ENCODE measurements around the gene CCDC124.
"Not testable (repeated sequence)": the region's sequence is repeated elsewhere in the genome, so short reads cannot be mapped to it uniquely, and the experiment has no call there.

The CCDC124 gene

DNA sequence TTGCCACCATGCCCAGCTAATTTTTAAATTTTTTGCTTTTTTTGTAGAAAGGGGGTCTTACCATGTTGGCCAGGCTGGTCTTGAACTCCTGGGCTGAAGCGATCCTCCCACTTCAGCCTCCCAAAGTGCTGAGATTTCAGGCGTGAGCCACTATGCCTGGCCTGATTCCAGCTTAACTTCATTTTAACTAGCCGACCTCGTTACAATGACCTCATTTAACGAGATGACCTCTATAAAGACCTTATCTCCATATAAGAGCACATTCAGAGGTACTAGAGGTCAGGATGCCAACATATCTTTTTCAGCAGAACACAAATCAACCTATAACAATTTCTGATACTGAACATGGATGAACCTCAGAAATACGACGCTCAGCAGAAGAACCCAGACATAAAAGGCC lies 44.7 kb downstream of the CCDC124 start:
- no peak for DNase-seq (ENCODE audit: extremely low read depth in 1 of 2, low read depth in 1 of 2)

- no peak for DNase-seq (ENCODE audit: extremely low read depth in 1 of 2, low read depth in 1 of 2)
These were observed 48.8 kb downstream of the CCDC124 start for GRCh38 chr19:17981611-17982010.

DNA sequence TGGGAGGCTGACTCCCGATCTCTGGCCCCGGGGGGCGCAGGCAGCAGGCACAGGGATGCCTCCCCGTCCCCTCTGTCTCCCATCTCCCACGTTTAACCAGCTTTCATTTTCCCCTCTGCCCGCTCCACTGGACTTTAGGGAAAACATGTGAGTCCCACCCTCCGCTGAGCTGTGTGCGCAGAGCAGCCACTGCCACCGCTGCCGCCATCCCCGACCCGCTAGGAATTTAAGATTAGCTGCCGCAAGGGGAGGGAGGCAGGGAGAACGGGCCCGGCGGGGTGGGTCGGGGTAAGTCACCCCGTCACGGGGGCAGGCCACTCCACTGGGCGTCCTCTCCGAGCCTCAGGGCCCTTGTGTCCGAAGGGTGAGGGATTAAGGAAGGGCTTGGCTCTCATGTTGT lies 49.6 kb downstream of the CCDC124 start:
- DNase-seq (ENCODE audit: extremely low read depth in 1 of 2, low read depth in 1 of 2): no peak

- DNase-seq (ENCODE audit: extremely low read depth in 1 of 2, low read depth in 1 of 2): no peak
These were observed 52.4 kb downstream of the CCDC124 start for GRCh38 chr19:17985037-17985818.

GRCh38 chr19:17986569-17986968 lies 53.8 kb downstream of the CCDC124 start:
- DNase-seq (ENCODE audit: extremely low read depth in 1 of 2, low read depth in 1 of 2): not testable (repeated sequence)

DNA sequence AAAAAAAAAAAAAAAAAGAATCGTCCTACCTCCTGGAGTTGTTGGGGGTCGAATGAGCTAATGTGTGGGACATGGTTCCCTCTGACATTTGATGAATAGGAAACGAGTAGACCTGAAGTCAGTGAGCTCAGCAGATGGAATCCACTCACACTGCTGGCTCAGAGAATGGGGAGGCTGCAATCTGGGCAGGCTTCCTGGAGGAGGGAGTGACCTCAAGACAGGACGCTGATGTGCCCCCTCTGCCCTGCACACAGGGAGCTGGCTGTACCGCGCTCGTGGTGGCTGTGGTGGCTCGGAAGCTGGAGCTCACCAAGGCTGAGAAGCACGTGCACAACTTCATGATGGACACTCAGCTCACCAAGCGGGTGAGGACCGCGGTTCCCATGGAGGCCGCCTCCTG lies 55.3 kb downstream of the CCDC124 start:
- no peak for DNase-seq (ENCODE audit: extremely low read depth in 1 of 2, low read depth in 1 of 2)

- no peak for DNase-seq (ENCODE audit: extremely low read depth in 1 of 2, low read depth in 1 of 2)
These were observed 56.7 kb downstream of the CCDC124 start for GRCh38 chr19:17989425-17990094.

DNA sequence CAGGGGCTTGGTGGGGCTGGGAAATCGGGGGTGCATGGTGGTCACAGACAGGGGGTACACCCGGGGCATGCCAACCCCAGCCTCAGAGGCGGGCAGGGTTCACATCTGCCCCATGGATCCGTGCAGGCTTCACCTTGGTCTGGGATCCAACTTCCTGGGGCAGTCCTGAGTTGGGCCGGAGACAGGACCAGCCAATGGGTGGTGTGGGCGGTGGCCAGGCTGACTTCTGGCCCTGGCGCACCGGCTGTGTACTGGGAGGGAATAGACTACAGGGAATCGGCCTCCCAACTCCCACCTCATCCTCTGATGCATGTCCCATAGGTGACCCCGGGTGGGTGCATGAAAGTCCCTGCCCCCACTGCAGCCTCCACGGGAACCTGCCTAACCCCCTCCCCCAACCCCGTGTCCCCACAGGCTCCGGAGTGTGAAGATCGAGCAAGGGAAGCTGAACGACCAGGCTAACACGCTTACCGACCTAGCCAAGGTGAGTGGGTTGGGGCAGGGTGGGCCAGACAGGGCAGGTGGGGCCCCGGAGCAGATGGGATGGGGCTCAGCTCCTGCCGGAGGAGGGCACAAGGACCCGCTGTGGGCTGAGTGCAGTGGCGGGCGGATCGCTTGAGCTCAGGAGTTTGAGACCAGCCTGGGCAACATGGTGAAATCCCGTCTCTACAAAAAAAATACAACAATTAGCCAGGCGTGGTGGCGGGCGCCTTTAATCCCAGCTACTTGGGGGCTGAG lies 60.4 kb downstream of the CCDC124 start:
- DNase-seq (ENCODE audit: extremely low read depth in 1 of 2, low read depth in 1 of 2): no peak
